Liver (tissue), 9 donors: ENCODE data around the gene STAC2. TPM values are rescaled to one million over a fixed set of nuclear protein-coding genes. Genes with fewer than 3 reads are reported as not detected.

ENCODE experiments used
- DNase-seq: peaks from one replicate; pipeline ENCODE4 v3.0.0-alpha.2; 2017; ENCODE audit warnings: low spot score
- H3K27ac ChIP-seq, 2 donors: one replicate each; pipeline ENCODE4 v1.7.0; 2013; ENCODE audit warnings: inconsistent platforms in 2 of 2, low read length in 2 of 2, control low read depth in 1 of 2, low read depth in 1 of 2, mild to moderate bottlenecking in 1 of 2
- H3K27me3 ChIP-seq, 4 donors: one replicate each; pipeline versions ENCODE4 v1.6.1 to v1.7.0; 2013; ENCODE audit warnings: low read length in 3 of 4, inconsistent platforms in 1 of 4, mild to moderate bottlenecking in 1 of 4, moderate library complexity in 1 of 4; ENCODE audit not compliant: control insufficient read depth in 4 of 4, insufficient read depth in 4 of 4
- H3K36me3 ChIP-seq, 4 donors: one replicate each; pipeline versions ENCODE4 v1.6.1 to v1.7.0; 2013; ENCODE audit warnings: low read length in 3 of 4, mild to moderate bottlenecking in 3 of 4, low read depth in 1 of 4, moderate library complexity in 1 of 4; ENCODE audit not compliant: control insufficient read depth in 4 of 4, insufficient read depth in 3 of 4
- H3K4me1 ChIP-seq, 4 donors: one replicate each; pipeline versions ENCODE4 v1.6.1 to v1.7.0; 2013; ENCODE audit warnings: low read length in 3 of 4, mild to moderate bottlenecking in 3 of 4, moderate library complexity in 1 of 4; ENCODE audit not compliant: control insufficient read depth in 4 of 4, insufficient read depth in 4 of 4
- H3K4me3 ChIP-seq, 3 donors: one replicate each; pipeline versions ENCODE4 v1.6.1 to v1.7.0; 2013; ENCODE audit warnings: low read length in 3 of 3, control low read depth in 1 of 3, low read depth in 1 of 3, mild to moderate bottlenecking in 1 of 3
- H3K9ac ChIP-seq, 2 donors: one replicate each; pipeline ENCODE4 v1.7.0; 2013; ENCODE audit warnings: low read length in 2 of 2, mild to moderate bottlenecking in 2 of 2, moderate library complexity in 2 of 2, control low read depth in 1 of 2, low read depth in 1 of 2
- H3K9me3 ChIP-seq, 4 donors: one replicate each; pipeline versions ENCODE4 v1.6.1 to v1.7.0; 2013; ENCODE audit warnings: low read length in 3 of 4; ENCODE audit not compliant: control insufficient read depth in 4 of 4
- ATF3 ChIP-seq: IDR thresholded peaks from 2 replicates; pipeline ENCODE4 v1.6.1; 2016; ENCODE audit warnings: antibody characterized with exemption
- CTCF ChIP-seq: fragments of 150-350 bp; IDR thresholded peaks from 2 replicates; pipeline ENCODE4 v1.5.1; 2017; ENCODE audit warnings: improper control_type of control experiment, low read depth, low read length; ENCODE audit not compliant: missing input control
- EGR1 ChIP-seq, 2 donors: IDR thresholded peaks; 2 replicates each; pipeline ENCODE4 v1.6.1; 2016 to 2018; ENCODE audit warnings: antibody characterized with exemption in 2 of 2, low read depth in 2 of 2
- FOXA1 ChIP-seq: IDR thresholded peaks from 2 replicates; pipeline ENCODE4 v1.6.1; 2016; ENCODE audit warnings: antibody characterized with exemption
- FOXA2 ChIP-seq: IDR thresholded peaks from 2 replicates; pipeline ENCODE4 v1.6.1; 2016; ENCODE audit warnings: antibody characterized with exemption
- GABPA ChIP-seq, 2 donors: IDR thresholded peaks in 1 of 2; conservative IDR thresholded peaks in 1 of 2; 2 replicates each; pipeline ENCODE4 v1.6.1; 2016; ENCODE audit warnings: antibody characterized with exemption in 2 of 2, mild to moderate bottlenecking in 1 of 2, moderate library complexity in 1 of 2
- HNF4A ChIP-seq, 2 donors: conservative IDR thresholded peaks; 2 replicates each; pipeline ENCODE4 v1.6.1; 2016; ENCODE audit warnings: antibody characterized with exemption in 2 of 2, mild to moderate bottlenecking in 2 of 2
- HNF4G ChIP-seq: IDR thresholded peaks from 2 replicates; pipeline ENCODE4 v1.6.1; 2016; ENCODE audit warnings: antibody characterized with exemption
- JUND ChIP-seq, 2 donors: IDR thresholded peaks; 2 replicates each; pipeline ENCODE4 v1.6.1; 2016; ENCODE audit warnings: antibody characterized with exemption in 2 of 2
- MAX ChIP-seq: IDR thresholded peaks from 2 replicates; pipeline ENCODE4 v1.6.1; 2016; ENCODE audit warnings: antibody characterized with exemption
- NR2F2 ChIP-seq: IDR thresholded peaks from 2 replicates; pipeline ENCODE4 v1.6.1; 2016; ENCODE audit warnings: antibody characterized with exemption
- RAD21 ChIP-seq, 2 donors: IDR thresholded peaks; 2 replicates each; pipeline ENCODE4 v1.6.1; 2016; ENCODE audit warnings: antibody characterized with exemption in 2 of 2, mild to moderate bottlenecking in 2 of 2
- REST ChIP-seq: IDR thresholded peaks from 2 replicates; pipeline ENCODE4 v1.6.1; 2016; ENCODE audit warnings: antibody characterized with exemption, mild to moderate bottlenecking
- RXRA ChIP-seq, 2 donors: IDR thresholded peaks; 2 replicates each; pipeline ENCODE4 v1.6.1; 2017 to 2018; ENCODE audit warnings: antibody characterized with exemption in 2 of 2, mild to moderate bottlenecking in 1 of 2
- SP1 ChIP-seq: IDR thresholded peaks from 2 replicates; pipeline ENCODE4 v1.6.1; 2018; ENCODE audit warnings: antibody characterized with exemption, mild to moderate bottlenecking
- TAF1 ChIP-seq: conservative IDR thresholded peaks from 2 replicates; pipeline ENCODE4 v1.6.1; 2016; ENCODE audit warnings: antibody characterized with exemption, mild to moderate bottlenecking
- YY1 ChIP-seq: IDR thresholded peaks from 2 replicates; pipeline ENCODE4 v1.6.1; 2016; ENCODE audit warnings: antibody characterized with exemption, mild to moderate bottlenecking
- WGBS: extraction: QIAGEN DNeasy Blood & Tissue Kit; methylation state at CpG from one replicate; pipeline ENCODE4 v1.1.7; 2013; 5-methylcytosine and 5-hydroxymethylcytosine counted together
- polyA plus RNA-seq, 2 donors: library from polyadenylated mRNA; stranded (reverse) in 1 of 2; unstranded in 1 of 2; fragments of 200-250 nt in 1 of 2; fragments of >200 nt in 1 of 2; fragmentation: Nextera tagmentation in 1 of 2; extraction: Ambion mirVana in 1 of 2; gene quantifications; one replicate each; pipeline versions ENCODE4 v1.2.1 to v1.2.3, GENCODE V29; 2013 to 2015
- total RNA-seq, 2 donors: library from RNA; depleted of rRNA; stranded (reverse); fragments of >200 nt; gene quantifications; one replicate each; pipeline ENCODE4 v1.2.3, GENCODE V29; 2014
- donor health status: healthy.
- donor health status: healthy.
- donor health status: healthy.
- donor health status: healthy.
- donor health status: healthy.

The STAC2 gene
- total and polyA plus RNA-seq, 4 donors: not detected

GRCh38 chr17:39209317-39210092 lies 16.2 kb downstream of the STAC2 start (continued):
- TF ChIP-seq CTCF (no peak), RAD21 (IDR thresholded peaks at IDR 0.05) (no peak), FOXA1 (no peak), NR2F2 (no peak), HNF4A (conservative IDR thresholded peaks at IDR 0.05) (no peak), YY1 (no peak)

- Histone ChIP-seq H3K27me3 (peaks cover 0 to 2% (median 0%) of the 10 kb centered on the region in 4 donors), H3K9ac (no peak overlapping the region), H3K4me3 (no peak overlapping the region), H3K27ac (no peak overlapping the region), H3K4me1 (peaks cover 0 to 5% (median 1%) of the 10 kb centered on the region in 4 donors), H3K9me3 (no peaks in the 10 kb centered on the region), H3K36me3 (peaks cover 5 to 14% (median 12%) of the 10 kb centered on the region in 4 donors)
- TF ChIP-seq HNF4G: no peak
- TF ChIP-seq TAF1: no peak
- no peak for TF ChIP-seq REST
- no peak for TF ChIP-seq FOXA1
- 59% methylated on average over 8 of the region's 8 CpGs for WGBS
- no peak for DNase-seq
These were observed 16.9 kb downstream of the STAC2 start for GRCh38 chr17:39208893-39209292.

- Histone ChIP-seq H3K9ac (no peak overlapping the region), H3K4me1 (peaks cover 0 to 5% (median 1%) of the 10 kb centered on the region in 4 donors), H3K27ac (no peak overlapping the region), H3K4me3 (no peak overlapping the region), H3K27me3 (peaks cover 0 to 2% (median 0%) of the 10 kb centered on the region in 4 donors), H3K36me3 (peaks cover 9 to 22% (median 17%) of the 10 kb centered on the region in 4 donors), H3K9me3 (no peaks in the 10 kb centered on the region)
- TF ChIP-seq EGR1 (IDR thresholded peaks at IDR 0.05; ENCODE audit: low read depth in 2 of 2) (no peak), SP1 (no peak), HNF4A (conservative IDR thresholded peaks at IDR 0.05) (no peak), HNF4G (no peak), FOXA1 (no peak), NR2F2 (no peak), YY1 (no peak), JUND (IDR thresholded peaks at IDR 0.05) (no peak), ATF3 (no peak), RXRA (IDR thresholded peaks at IDR 0.05) (no peak), MAX (no peak), RAD21 (IDR thresholded peaks at IDR 0.05) (no peak), GABPA (IDR thresholded peaks at IDR 0.05 in 1 of 2, conservative IDR thresholded peaks at IDR 0.05 in 1 of 2) (no peak), CTCF (no peak), FOXA2 (no peak), REST (no peak)
- DNase-seq: no peak
- 68% methylated on average over 7 of the region's 7 CpGs for WGBS
These were observed 17.6 kb downstream of the STAC2 start for GRCh38 chr17:39208136-39208535.
